SU-DHL-6 (cell line): ENCODE results near the gene CHIC2.

Experiments used
- H2AFZ ChIP-seq: fragments of 200-600 bp; sonication (generic); 2 replicates; pipeline ENCODE4 v1.6.1; 2014; ENCODE audit warnings: low read depth, mild to moderate bottlenecking, moderate library complexity, mixed read lengths, antibody characterized with exemption, low read length; ENCODE audit not compliant: severe bottlenecking
- H3F3A ChIP-seq: fragments of 200-600 bp; shearing (Covaris generic); 2 replicates; pipeline ENCODE4 v1.6.0; 2016; ENCODE audit warnings: antibody characterized with exemption, mild to moderate bottlenecking; ENCODE audit not compliant: insufficient read depth
- H3K27ac ChIP-seq: fragments of 200-600 bp; sonication (generic); 2 replicates; pipeline ENCODE4 v1.5.1; 2016; ENCODE audit warnings: low read depth, mild to moderate bottlenecking, low read length, moderate library complexity, mixed read lengths
- H3K27me3 ChIP-seq: fragments of 200-600 bp; sonication (generic), shearing (Covaris generic); 2 replicates; pipeline ENCODE4 v1.6.0; 2014; ENCODE audit warnings: mild to moderate bottlenecking, low read length
- H3K36me3 ChIP-seq: fragments of 200-600 bp; sonication (generic); 2 replicates; pipeline ENCODE4 v1.6.1; 2014; ENCODE audit warnings: mild to moderate bottlenecking, low read length, mixed read lengths
- H3K4me2 ChIP-seq: fragments of 300-600, 200-600 bp; shearing (Covaris generic), sonication (generic); 2 replicates; pipeline ENCODE4 v1.6.0; 2014; ENCODE audit warnings: low read length, low read depth, mild to moderate bottlenecking; ENCODE audit not compliant: poor library complexity, severe bottlenecking
- H3K4me3 ChIP-seq: fragments of 200-600 bp; sonication (generic); 2 replicates; pipeline ENCODE4 v1.5.1; 2014; ENCODE audit warnings: antibody characterized with exemption, low read length, mild to moderate bottlenecking, mixed read lengths; ENCODE audit not compliant: insufficient read depth, poor library complexity, severe bottlenecking
- H3K79me2 ChIP-seq: fragments of 200-600 bp; sonication (generic); 2 replicates; pipeline ENCODE4 v1.6.1; 2014; ENCODE audit warnings: mild to moderate bottlenecking, low read length, moderate library complexity; ENCODE audit not compliant: insufficient read depth
- H3K9ac ChIP-seq: fragments of 200-600 bp; sonication (generic); 2 replicates; pipeline ENCODE4 v1.7.0; 2014; ENCODE audit warnings: mild to moderate bottlenecking, low read length
- H3K9me2 ChIP-seq: fragments of 200-600 bp; sonication (generic); replicated peaks from 2 replicates; pipeline ENCODE4 v1.6.1; 2014; ENCODE audit warnings: low read length; ENCODE audit not compliant: insufficient read depth
- H3K9me3 ChIP-seq: fragments of 200-600 bp; sonication (generic); 2 replicates; pipeline ENCODE4 v1.6.1; 2014; ENCODE audit warnings: low read length, mixed read lengths; ENCODE audit not compliant: insufficient read depth
- H4K20me1 ChIP-seq: fragments of 200-600 bp; sonication (generic); 2 replicates; pipeline ENCODE4 v1.6.1; 2014; ENCODE audit warnings: low read depth, mild to moderate bottlenecking, antibody characterized with exemption, low read length, moderate library complexity, mixed read lengths
- EZH2phosphoT487 ChIP-seq: fragments of 200-600 bp; sonication (generic), shearing (Covaris generic); conservative IDR thresholded peaks from 2 replicates; pipeline ENCODE4 v1.6.1; 2018; ENCODE audit warnings: mild to moderate bottlenecking, antibody characterized with exemption, low read length, moderate library complexity, mixed read lengths
- TF ChIP-seq, protein P1 (sequence below): fragments of 200-600 bp; sonication (generic); IDR thresholded peaks from one replicate; pipeline ENCODE4 v1.5.1; 2017; ENCODE audit warnings: antibody characterized with exemption, mild to moderate bottlenecking, low read length, moderate library complexity; ENCODE audit not compliant: insufficient read depth, poor library complexity, severe bottlenecking

Gene CHIC2

GRCh38 chr4:54076673-54077072, 12.3 kb upstream of the CHIC2 start:
- Histone ChIP-seq H3K4me3 (no peak overlapping the region), H3K9me2 (no peaks in the 10 kb centered on the region), H3K4me2 (no peak overlapping the region), H4K20me1 (no peaks in the 10 kb centered on the region), H3K27ac (no peak overlapping the region), H3K79me2 (no peaks in the 10 kb centered on the region), H3K9ac (no peak overlapping the region), H3K36me3 (no peaks in the 10 kb centered on the region), H3K27me3 (no peaks in the 10 kb centered on the region), H3K9me3 (no peaks in the 10 kb centered on the region), H2AFZ (no peak overlapping the region), H3F3A (no peaks in the 10 kb centered on the region)
- TF ChIP-seq EZH2phosphoT487 = no peak
- TF ChIP-seq, protein P1, sequence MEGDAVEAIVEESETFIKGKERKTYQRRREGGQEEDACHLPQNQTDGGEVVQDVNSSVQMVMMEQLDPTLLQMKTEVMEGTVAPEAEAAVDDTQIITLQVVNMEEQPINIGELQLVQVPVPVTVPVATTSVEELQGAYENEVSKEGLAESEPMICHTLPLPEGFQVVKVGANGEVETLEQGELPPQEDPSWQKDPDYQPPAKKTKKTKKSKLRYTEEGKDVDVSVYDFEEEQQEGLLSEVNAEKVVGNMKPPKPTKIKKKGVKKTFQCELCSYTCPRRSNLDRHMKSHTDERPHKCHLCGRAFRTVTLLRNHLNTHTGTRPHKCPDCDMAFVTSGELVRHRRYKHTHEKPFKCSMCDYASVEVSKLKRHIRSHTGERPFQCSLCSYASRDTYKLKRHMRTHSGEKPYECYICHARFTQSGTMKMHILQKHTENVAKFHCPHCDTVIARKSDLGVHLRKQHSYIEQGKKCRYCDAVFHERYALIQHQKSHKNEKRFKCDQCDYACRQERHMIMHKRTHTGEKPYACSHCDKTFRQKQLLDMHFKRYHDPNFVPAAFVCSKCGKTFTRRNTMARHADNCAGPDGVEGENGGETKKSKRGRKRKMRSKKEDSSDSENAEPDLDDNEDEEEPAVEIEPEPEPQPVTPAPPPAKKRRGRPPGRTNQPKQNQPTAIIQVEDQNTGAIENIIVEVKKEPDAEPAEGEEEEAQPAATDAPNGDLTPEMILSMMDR = no peak

- H3K9ac ChIP-seq = no peak overlapping the region
- no peaks in the 10 kb centered on the region for H3K36me3 ChIP-seq
- no peak overlapping the region for H3K4me2 ChIP-seq
- no peak overlapping the region for H2AFZ ChIP-seq
- H3K4me3 ChIP-seq = no peak overlapping the region
- no peaks in the 10 kb centered on the region for H4K20me1 ChIP-seq
- H3K9me2 ChIP-seq = no peaks in the 10 kb centered on the region
- no peaks in the 10 kb centered on the region for H3F3A ChIP-seq
- H3K79me2 ChIP-seq = no peaks in the 10 kb centered on the region
- H3K27ac ChIP-seq = no peak overlapping the region
- no peak for TF ChIP-seq EZH2phosphoT487
- TF ChIP-seq, protein P1 = no peak
- no peaks in the 10 kb centered on the region for H3K27me3 ChIP-seq
- H3K9me3 ChIP-seq = no peaks in the 10 kb centered on the region
Measured at GRCh38 chr4:54074381-54074780, 10.0 kb upstream of the CHIC2 start.

DNA sequence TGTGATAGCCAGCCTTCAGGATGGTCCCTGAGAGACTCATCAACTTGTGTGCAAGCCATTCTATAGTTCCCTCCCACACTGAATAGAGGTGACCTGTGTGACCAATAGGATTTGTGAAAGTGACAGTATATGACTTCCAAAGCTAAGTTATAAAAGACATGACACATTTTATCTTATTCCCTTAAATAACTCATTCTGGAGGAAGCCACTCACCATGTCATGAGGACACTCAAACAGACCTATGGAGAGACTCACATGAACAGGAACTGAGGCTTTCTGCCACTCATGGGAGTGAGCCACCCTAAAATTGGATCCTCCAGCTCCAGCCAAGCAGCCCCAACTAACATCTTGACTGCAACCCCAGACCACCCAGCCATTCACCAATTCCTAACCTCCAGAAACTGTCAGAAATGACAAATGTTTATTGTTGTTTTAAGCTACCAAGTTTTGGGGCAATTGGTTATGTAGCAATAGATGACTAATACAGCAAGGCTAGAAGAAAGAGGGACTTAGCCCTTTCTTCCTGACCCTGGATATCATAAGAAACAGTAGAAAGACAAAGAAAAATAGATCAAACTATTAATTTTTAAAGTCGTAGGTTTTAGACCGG, 9.0 kb upstream of the CHIC2 start:
- TF ChIP-seq, protein P1 = no peak
- no peak for TF ChIP-seq EZH2phosphoT487
- Histone ChIP-seq H3K9me2 (no peaks in the 10 kb centered on the region), H3K9ac (no peak overlapping the region), H3K27me3 (no peaks in the 10 kb centered on the region), H3K4me2 (no peak overlapping the region), H3K9me3 (no peaks in the 10 kb centered on the region), H4K20me1 (no peaks in the 10 kb centered on the region), H3K79me2 (no peaks in the 10 kb centered on the region), H3K36me3 (no peaks in the 10 kb centered on the region), H3K4me3 (no peak overlapping the region), H3K27ac (no peak overlapping the region), H3F3A (no peaks in the 10 kb centered on the region), H2AFZ (no peak overlapping the region)
